CD4-positive, alpha-beta T cell (primary cell): ENCODE measurements around the gene NSL1. TPM values are rescaled to one million over a fixed set of nuclear protein-coding genes. Genes with fewer than 3 reads are reported as not detected.

ENCODE experiments used
- ATAC-seq: fragments of 200-7000 bp; cut with Tn5 transposase; one replicate; pipeline ENCODE4 v1.10.0; 2022; ENCODE audit warnings: mild to moderate bottlenecking; ENCODE audit not compliant: poor library complexity
- CTCF ChIA-PET: fragments of 350-600 bp; sonication (Branson Sonifier 250); formaldehyde crosslinking; loops from one replicate; lab custom pipeline; 2021; ENCODE audit warnings: antibody characterized with exemption, inconsistent platforms; lab: Charles Lee
- POLR2A ChIA-PET: fragments of 350-600 bp; sonication (Branson Sonifier 250); formaldehyde crosslinking; loops from one replicate; lab custom pipeline; 2021; ENCODE audit warnings: antibody characterized with exemption, inconsistent platforms; lab: Charles Lee
- DNase-seq, 14 experiments: peaks; one replicate each; pipeline ENCODE4 v3.0.0-alpha.2; 2013 to 2020; ENCODE audit warnings: mixed read lengths in 2 of 14
- H3K27ac ChIP-seq, 2 donors: one replicate each; pipeline versions ENCODE4 v1.5.1 to v1.7.0; 2013; ENCODE audit warnings: low read length in 2 of 2, low read depth in 1 of 2, mild to moderate bottlenecking in 1 of 2
- H3K27me3 ChIP-seq, 2 experiments: 1 replicate in 1 of 2; 2 replicates in 1 of 2; pipeline versions ENCODE4 v1.6.1 to v1.7.0; 2013; ENCODE audit warnings: low read length in 2 of 2, control low read depth in 1 of 2, mild to moderate bottlenecking in 1 of 2, moderate library complexity in 1 of 2; ENCODE audit not compliant: insufficient read depth in 2 of 2, control insufficient read depth in 1 of 2
- H3K36me3 ChIP-seq: one replicate; pipeline ENCODE4 v1.6.1; 2013; ENCODE audit warnings: low read length, control low read depth; ENCODE audit not compliant: insufficient read depth
- H3K4me1 ChIP-seq: one replicate; pipeline ENCODE4 v1.6.1; 2013; ENCODE audit warnings: low read length, control low read depth; ENCODE audit not compliant: insufficient read depth
- H3K4me3 ChIP-seq: one replicate; pipeline ENCODE4 v1.5.1; 2013; ENCODE audit warnings: mild to moderate bottlenecking, low read length, moderate library complexity
- H3K9me3 ChIP-seq, 2 experiments: 1 replicate in 1 of 2; 2 replicates in 1 of 2; pipeline versions ENCODE4 v1.6.1 to v1.7.0; 2013; ENCODE audit warnings: low read length in 2 of 2, mild to moderate bottlenecking in 2 of 2, control low read depth in 1 of 2, moderate library complexity in 1 of 2; ENCODE audit not compliant: control insufficient read depth in 1 of 2, insufficient read depth in 1 of 2
- H3K27ac Mint-ChIP-seq: one replicate; pipeline ENCODE4 v1.8.0; 2020; ENCODE audit warnings: mixed read lengths
- H3K27me3 Mint-ChIP-seq: one replicate; pipeline ENCODE4 v1.8.0; 2021; ENCODE audit warnings: mixed read lengths
- H3K36me3 Mint-ChIP-seq: one replicate; pipeline ENCODE4 v1.8.0; 2021; ENCODE audit warnings: low read depth, mixed read lengths
- H3K4me1 Mint-ChIP-seq: one replicate; pipeline ENCODE4 v1.8.0; 2021; ENCODE audit warnings: low read depth, mixed read lengths
- H3K4me3 Mint-ChIP-seq: one replicate; pipeline ENCODE4 v1.8.0; 2020; ENCODE audit warnings: mild to moderate bottlenecking, mixed read lengths
- H3K9me3 Mint-ChIP-seq: one replicate; pipeline ENCODE4 v1.8.0; 2020; ENCODE audit warnings: mixed read lengths
- CTCF ChIP-seq: fragments of 200-600 bp; IDR thresholded peaks from one replicate; pipeline ENCODE4 v1.8.0; 2022; ENCODE audit warnings: antibody characterized with exemption, mild to moderate bottlenecking
- intact Hi-C, 2 experiments: fragments of 100-400 bp; cut with DNase I in 1 of 2; cut with micrococcal nuclease in 1 of 2; formaldehyde crosslinking; loops; one replicate each; pipeline versions ENCODE4 v1.15.1 to v1.9.0; 2023 to 2025; cut with DNase I, micrococcal nuclease
- total RNA-seq, 174 experiments: library from RNA in 2 of 174; stranded (reverse) in 2 of 174; gene quantifications; one replicate each; pipeline ENCODE4 v1.2.3 and lab custom pipeline; 2021 to 2026

Gene NSL1
- total RNA-seq, 2 experiments from 2014 or later, result 14.1 to 15.7 TPM

- H3K27ac Mint-ChIP-seq, result no peak overlapping the region
- POLR2A ChIA-PET, result no interaction called here
These were observed 100.7 kb downstream of the NSL1 start for GRCh38 chr1:212690816-212691403.

DNA sequence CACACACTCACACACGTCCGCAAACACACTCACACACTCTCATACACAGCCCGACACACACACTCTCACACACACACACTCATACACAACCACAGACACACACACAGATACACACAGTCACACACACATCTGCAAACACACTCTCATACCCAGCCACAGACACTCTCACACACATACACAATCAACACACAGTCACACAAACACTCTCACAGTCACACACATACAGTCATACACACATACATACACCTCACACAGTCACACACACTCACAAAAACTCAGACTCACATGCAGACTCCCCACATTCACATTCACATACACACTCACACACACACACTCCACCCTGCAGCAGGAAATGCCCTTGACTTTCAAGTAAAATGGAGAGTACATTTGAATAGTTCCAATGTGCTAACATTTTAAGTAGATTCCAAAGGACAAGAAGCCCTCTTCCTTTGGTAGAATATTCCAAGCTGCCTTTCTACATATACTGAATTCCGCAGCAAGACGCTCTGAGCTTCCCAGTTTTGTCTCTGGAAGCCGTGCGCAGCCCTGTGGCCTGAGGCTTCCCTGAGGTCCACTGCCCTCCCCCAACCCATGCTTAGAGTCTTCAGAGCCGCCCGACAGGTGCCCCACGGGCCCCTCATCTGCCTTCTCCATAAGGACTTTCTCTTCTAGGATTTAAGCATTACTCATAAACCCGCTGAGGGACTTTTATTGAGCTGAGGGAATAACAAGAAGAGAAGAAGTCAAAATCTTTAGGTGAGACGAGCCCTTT is 101.6 kb downstream of the NSL1 start:
- no peak for TF ChIP-seq CTCF
- Histone ChIP-seq H3K27ac (no peak overlapping the region), H3K27me3 (no peaks in the 10 kb centered on the region), H3K36me3 (no peaks in the 10 kb centered on the region), H3K9me3 (no peaks in the 10 kb centered on the region), H3K4me1 (no peaks in the 10 kb centered on the region), H3K4me3 (no peak overlapping the region)
- H3K4me3 Mint-ChIP-seq, result no peak overlapping the region
- no peak for ATAC-seq
- POLR2A ChIA-PET, result no interaction called here
- DNase-seq, result no peak
- no peaks in the 10 kb centered on the region for H3K4me1 Mint-ChIP-seq
- CTCF ChIA-PET, result no interaction called here
- no peaks in the 10 kb centered on the region for H3K9me3 Mint-ChIP-seq
- intact Hi-C loops, result no loop called here
- no peaks in the 10 kb centered on the region for H3K27me3 Mint-ChIP-seq
- H3K27ac Mint-ChIP-seq, result no peak overlapping the region
- H3K36me3 Mint-ChIP-seq, result no peaks in the 10 kb centered on the region

More at GRCh38 chr1:212690816-212691403, 100.7 kb downstream of the NSL1 start:
- H3K4me3 ChIP-seq, result no peak overlapping the region
- ATAC-seq (no peak), DNase-seq (no peak)
- no peaks in the 10 kb centered on the region for H3K4me1 ChIP-seq
- H3K9me3 Mint-ChIP-seq, result no peaks in the 10 kb centered on the region
- H3K36me3 Mint-ChIP-seq, result no peaks in the 10 kb centered on the region
- TF ChIP-seq CTCF, result no peak
- no peaks in the 10 kb centered on the region for H3K36me3 ChIP-seq
- H3K27ac ChIP-seq, result no peak overlapping the region
- H3K4me1 Mint-ChIP-seq, result peaks cover 2% of the 10 kb centered on the region
- H3K9me3 ChIP-seq, result no peaks in the 10 kb centered on the region
- H3K4me3 Mint-ChIP-seq, result no peak overlapping the region
- H3K27me3 ChIP-seq, result no peaks in the 10 kb centered on the region
- no peaks in the 10 kb centered on the region for H3K27me3 Mint-ChIP-seq
- intact Hi-C loops, result no loop called here
- CTCF ChIA-PET, result no interaction called here

DNA sequence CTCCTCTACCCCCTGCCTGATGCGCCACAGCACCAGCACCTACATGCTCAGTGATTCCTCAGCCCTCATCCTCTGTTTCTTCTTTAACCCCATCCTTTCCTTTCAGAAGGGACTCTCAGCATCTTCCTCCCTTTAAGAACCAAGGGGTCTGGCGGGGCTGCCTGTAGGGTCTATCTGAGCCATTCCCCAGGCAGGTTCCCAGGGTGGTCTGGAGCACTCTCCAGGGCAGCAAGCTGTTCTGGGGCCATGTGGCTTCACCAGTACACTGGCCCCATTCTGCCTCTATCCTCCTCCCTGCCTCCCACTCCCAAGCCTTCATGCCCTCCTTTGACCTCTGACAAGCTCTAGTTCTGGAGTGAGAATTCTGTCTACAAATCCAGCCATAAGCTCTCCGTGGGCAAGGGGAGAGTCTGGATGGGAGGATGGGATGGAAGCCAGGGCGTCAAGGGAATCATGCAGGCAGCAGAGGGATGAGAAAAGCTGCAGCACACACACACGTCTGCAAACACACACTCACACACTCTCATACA is 102.3 kb downstream of the NSL1 start:
- Histone ChIP-seq H3K27me3 (no peaks in the 10 kb centered on the region), H3K36me3 (no peaks in the 10 kb centered on the region), H3K4me3 (no peak overlapping the region), H3K9me3 (peaks cover 0 to 3% of the 10 kb centered on the region in 2 experiments), H3K4me1 (peaks cover 3% of the 10 kb centered on the region), H3K27ac (no peak overlapping the region)
- DNase-seq (no peak), ATAC-seq (no peak)
- POLR2A ChIA-PET, result no interaction called here
- Mint-ChIP-seq H3K36me3 (no peaks in the 10 kb centered on the region), H3K4me1 (no peaks in the 10 kb centered on the region), H3K27ac (no peak overlapping the region), H3K9me3 (no peaks in the 10 kb centered on the region), H3K4me3 (no peak overlapping the region), H3K27me3 (no peaks in the 10 kb centered on the region)
- CTCF ChIA-PET, result no interaction called here
- intact Hi-C loops, result no loop called here
- no peak for TF ChIP-seq CTCF
